Activated T-cell treated with anti-CD3 and anti-CD28 coated beads, Interleukin-2, amount 50 U/mL, for 48 hours (primary cell): ENCODE measurements around the gene CAPN2.

ENCODE experiments used
- DNase-seq, 2 experiments: peaks; one replicate each; pipeline ENCODE4 v3.0.0-alpha.2; 2020

Gene CAPN2

DNA sequence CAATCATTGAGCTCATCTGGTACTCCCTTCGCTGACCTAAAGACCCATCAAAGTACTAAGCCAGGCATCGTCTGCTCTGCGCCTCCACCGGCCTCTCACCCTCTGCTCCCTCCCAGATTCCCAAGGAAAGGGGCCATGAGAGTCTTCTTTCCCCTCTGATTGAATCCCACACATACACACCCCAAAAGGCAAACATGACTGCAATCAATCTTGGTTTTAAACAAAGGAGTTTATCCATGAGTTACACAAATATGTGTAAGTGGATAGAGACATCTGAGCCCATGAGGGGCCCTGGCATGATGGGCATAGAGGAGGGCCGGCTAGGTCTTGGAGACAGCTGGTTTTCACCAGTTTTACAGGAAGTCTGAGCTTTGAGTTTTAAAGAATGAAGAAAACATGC is 50.9 kb downstream of the CAPN2 start:
- DNase-seq, result no peak

DNA sequence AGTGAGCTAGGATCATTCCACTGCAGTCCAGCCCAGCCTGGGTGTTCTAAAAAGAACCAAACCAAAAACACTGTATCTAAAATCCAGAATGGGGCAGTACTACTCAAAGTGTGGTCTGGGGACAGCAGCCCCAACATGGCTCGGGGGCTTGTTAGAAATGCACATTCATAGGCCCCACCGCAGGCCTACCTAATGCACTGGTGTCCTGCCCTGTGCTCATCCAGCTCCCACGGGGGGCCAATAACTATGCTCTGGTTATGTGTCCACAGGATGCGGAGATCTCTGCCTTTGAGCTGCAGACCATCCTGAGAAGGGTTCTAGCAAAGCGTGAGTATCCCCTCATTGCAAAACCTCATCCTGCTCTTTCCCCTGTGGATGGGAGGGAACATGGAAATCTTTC is 51.5 kb downstream of the CAPN2 start:
- no peak for DNase-seq

DNA sequence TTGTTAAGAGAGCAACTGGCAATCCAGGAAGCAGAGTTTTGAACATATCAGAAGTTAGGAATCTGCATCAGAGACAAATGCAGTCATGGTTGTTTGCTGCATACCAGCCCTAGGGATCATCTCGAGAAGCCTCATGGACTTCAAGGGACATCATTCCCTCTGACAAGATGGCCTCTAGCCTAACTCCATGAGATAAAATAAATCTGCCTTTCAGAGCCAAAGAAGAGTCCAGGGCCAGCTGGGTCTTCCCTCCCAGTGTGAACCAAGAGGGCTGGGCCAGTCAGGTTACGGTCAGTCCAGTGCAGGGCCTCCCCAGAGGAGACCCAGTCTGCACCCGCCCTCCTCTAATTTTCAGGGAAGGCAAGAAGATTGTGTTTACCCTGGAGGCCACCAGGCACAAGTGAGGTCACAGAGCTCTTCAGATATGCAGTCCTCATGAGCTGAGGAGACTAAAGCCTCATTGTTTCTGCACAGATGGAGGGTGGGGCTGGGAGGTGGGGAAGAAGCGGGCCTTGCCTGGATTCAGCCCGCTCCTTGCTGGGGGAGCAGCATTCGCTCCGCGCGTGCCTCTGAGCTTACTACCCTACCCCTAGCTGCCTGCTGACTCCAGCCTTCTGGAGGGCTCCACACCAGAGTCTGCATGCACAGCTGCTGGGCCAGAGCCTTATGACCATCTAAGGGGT is 52.8 kb downstream of the CAPN2 start:
- DNase-seq, result no peak

DNA sequence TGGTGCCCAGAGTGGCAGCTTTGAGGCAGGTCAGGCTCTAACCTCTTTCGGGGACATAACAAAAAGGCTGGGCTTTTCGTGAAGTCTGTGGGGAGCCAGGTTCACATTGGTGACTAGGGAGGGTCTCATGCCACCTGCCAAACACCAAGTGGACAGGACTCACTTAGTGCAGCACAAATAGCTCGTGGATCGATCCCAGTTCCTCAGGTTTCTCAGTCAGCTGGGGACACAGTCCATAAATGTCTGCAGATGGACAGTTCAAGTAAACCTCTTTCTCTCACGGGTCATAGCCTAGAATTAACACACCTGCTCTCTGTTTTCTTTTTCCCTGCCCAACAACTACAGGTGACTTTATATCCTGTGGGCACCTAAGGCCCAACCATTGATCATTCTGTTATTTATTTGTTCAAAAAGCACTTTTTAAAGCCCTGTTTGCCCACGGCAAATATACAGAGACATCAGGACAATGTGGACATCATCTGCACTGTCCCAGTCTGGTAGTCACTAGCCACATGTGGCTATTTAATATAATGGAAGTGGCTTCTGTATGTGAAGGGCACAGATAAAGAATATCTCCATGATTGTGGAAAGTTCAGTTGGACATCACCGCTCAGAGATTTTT is 53.5 kb downstream of the CAPN2 start:
- DNase-seq, result no peak

DNA sequence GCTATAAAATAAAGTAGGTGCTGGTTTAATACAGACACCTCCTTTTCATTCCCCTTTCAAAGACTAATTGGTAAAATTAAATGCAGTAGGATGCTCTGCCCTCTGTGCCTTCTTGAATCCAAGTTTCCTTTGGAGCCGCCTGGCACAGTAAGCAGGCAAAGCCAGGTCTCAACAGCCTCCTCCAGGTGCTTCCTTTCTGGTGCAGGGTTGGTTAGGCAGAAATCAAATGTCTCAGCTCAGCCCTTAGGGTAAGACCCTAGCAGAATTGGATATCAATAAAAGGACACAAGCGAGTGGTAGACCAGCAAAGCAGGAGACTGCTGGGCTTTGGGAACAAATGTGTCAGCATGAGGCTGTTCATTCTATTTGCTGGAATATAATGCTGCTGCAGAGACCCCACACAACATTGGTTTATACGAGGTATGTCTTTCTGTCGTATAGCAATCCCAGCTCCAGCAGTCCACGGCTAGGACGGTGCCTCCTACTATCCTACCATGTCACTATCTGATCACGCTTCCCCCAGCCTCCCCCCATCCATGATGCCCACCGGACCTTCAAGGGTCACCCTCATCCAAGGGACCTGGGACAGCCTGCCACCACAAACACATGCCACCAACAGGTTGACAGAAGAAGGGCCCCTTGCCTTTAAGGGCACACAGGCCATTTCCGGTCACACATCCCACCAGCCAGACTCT is 58.4 kb downstream of the CAPN2 start:
- DNase-seq, result peak in 1 of 2 experiments; percentile 13

DNA sequence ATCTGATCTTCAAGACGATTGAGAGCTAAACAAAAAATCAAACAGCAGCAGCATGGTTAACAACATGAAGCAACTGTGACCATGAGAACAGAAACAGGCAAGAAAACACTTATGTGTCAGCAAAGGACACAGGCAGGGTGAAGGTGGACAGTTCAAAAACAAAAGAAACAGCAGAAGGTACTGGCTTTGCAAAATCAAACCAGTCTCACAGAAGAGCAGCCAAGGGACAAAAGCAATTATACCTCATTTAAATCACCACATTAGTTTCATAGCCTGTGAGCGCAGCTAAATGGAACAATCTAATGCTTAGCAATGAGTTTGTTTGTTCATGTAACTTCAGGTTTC is 59.1 kb downstream of the CAPN2 start:
- DNase-seq, result no peak

DNA sequence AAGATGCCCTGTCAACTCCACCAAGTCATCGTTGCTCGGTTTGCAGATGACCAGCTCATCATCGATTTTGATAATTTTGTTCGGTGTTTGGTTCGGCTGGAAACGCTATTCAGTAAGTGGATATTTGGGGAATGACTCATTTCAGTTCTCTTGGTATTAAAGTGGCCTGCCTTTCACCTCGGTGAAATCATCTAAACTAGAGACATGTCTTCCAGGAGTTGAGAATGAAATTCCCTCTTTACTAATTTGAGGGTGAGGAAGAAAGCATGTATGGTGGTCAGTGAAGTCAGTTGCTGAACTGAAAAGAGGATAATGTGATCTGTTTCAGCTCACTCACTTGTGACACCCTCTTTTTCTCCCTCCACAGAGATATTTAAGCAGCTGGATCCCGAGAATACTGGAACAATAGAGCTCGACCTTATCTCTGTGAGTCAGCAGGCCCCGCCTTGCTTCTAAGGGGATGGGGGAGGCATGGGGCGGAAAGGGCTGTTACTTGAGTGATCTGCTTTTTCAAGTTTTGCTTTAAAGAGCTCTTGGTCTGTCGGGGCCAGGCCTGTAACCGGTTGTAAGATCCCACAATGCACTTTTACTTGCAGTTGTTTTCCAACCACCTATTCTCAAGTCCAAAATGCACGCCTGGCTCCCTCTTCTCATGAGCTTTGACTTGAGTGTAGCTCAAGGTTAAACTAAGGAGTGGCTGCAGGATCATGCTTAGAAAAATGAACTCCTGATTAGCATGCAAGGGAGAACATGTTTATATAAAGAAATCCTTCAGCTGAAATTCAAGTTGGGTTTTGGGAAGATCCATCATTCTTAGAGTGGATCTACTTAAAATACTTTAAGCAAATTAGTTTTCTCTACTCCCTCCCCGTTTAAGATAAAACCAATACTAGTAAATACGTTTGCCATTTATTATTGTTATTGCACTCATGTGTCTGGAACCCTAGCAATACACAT is 59.8 kb downstream of the CAPN2 start:
- peak in 1 of 2 experiments; percentile 21 for DNase-seq

DNA sequence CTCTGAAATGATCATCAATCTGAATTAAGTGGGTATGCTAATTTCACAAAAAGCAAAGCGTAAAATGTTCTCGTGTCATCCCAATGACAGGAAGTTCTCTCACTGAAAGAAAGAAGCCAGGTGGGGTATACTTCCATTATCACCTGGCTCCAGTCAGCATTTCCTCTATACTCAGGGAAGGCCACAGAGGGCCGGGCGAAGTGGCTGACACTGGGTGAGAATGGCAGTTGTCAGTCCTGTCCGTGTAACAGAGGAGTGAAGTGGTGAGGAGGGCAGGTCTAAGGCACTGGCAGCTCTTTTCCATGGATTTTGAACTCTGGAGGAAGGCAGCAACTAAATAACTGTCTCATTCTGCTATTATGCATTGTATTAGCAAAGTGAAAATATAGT is 60.4 kb downstream of the CAPN2 start:
- DNase-seq, result no peak

DNA sequence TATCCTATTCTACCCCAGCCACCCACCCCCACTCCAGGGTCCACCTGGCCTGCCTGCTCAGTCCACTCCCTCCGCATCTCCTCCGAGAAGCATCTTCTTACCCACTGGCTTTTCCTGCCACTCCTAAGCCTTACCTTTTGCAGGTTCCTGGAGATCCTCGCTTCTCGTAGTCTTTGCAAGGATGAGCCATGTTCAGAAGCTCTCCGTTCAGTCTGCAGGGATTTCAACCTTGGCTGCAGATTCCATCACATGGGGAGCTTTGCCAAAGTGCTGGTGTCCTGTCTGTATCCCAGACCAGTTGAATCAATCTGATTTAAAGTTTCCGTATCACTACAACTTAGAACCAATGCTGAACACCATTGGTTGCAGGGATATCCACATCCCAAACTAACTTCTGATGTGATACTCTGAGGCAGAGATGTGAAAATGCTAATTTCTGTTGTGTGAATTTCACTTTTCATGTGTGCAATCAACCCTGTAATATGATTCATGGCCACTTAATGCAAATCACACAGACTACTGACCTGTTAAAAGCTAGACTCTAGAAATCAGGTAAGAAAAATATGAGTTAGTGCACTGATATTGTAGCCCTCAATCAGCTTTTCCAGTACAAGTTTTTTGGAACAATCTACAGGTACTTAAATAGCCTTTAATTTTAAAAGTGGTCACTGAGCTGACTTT is 61.9 kb downstream of the CAPN2 start:
- peak in 1 of 2 experiments; percentile 13 for DNase-seq

DNA sequence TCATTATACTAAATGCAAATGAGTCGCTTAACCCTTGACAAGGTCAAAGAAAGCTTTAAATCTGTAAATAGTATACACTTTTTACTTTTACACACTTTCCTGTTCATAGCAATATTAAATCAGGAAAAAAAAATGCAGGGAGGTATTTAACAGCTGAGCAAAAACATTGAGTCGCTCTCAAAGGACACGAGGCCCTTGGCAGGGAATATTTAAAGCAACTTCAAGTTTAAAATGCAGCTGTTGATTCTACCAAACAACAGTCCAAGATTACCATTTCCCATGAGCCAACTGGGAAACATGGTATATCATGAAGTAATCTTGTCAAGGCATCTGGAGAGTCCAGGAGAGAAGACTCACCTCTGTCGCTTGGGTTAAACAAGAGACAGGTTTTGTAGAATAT is 62.7 kb downstream of the CAPN2 start:
- no peak for DNase-seq

DNA sequence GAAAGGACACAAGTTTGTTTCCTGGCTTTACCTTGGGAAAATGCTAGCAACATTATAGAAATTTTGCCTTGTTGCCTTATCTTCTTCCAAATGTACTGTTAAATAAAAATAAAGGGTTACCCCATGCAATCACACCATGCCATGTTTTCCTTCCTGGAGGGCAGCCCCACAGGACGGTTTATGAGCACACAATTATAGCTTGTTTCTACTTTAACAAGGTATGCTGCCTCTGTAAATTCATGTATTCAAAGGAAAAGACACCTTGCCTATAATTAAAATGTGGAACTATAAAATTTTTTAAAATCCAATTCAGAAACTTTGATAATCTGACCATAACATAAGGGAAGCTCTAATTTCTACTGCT is 63.4 kb downstream of the CAPN2 start:
- DNase-seq, result no peak

DNA sequence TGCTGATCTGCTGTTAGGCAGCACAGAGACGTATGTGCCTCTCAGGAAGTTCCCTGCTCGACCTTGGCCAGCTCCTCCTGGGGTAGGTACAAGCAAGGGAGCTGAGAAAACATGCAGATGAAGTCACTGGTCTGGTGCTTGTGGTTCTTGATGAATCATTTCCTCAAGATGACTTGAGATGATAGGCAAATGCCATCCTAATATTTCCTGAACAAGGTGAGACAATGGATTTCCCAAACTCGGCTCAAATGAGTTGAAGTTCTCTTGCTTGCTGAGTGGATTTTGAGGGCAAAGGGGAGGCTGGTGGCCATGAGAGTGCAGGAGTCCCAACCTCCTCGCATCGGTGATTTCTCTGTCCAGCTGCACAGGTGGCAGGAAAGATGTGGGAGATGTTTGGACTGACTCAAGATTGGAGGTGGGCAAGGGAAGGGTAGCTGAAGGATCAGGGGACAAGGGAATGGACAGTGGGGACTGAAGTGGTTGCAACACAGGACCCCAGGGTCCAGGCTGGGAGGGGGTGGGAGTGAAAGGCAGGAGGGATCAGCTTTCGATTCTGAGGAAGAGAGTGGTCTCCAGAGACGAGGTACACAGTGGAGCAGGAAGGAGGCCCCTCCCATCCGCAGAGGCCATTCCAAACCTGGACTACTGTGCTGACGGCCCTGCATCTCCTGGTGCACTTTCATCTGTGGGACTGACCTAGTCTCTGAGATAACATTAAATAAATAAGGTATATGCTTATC is 63.9 kb downstream of the CAPN2 start:
- peak; percentile 44 to 52 for DNase-seq

DNA sequence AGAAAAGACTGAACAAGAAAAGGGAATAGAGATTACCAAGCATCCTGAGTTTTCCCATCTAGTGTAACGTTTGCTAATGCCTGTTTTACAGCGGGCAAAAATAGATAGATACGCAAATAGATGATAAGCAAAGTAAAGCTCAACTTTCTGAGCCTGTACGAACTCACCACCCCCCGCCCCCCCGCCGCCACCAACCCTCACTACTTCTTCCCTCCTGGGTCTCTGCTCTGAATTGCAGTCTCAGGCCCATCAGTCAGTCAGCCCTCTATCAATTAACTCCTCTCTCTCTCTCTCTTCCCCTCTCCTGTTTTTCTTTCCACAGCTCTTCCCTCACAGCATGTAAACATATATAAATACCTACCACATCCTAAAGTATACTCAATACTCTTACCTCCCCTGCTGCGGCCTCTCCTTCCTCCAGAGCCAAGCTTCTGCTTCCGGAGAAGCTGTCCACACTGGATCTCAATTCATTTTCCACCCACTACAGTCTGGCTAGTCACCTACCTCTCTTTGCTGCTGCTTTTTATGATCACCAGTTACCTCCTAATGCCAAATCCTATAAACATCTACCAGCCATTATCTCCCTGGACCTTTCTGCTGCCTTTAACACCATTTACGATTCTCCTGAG is 64.6 kb downstream of the CAPN2 start:
- no peak for DNase-seq

DNA sequence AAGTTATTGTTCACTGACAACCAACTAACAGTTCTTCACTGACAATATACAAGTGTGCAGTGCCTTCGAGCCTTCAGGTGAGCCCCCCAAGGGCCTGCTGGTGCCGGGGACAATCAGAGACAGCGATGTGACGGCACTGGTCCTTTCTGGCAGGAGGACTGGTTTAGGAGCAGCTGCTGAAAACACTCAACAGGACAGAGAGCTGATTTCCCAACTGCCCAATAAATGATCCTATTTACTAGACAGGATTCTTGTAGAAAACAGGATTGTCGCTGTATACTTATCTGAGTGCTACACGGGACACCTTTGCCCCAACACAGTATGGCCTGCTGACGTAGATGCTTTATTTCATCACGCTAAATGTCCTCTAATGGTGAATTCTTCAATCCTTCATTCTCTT is 68.0 kb downstream of the CAPN2 start:
- DNase-seq, result no peak

DNA sequence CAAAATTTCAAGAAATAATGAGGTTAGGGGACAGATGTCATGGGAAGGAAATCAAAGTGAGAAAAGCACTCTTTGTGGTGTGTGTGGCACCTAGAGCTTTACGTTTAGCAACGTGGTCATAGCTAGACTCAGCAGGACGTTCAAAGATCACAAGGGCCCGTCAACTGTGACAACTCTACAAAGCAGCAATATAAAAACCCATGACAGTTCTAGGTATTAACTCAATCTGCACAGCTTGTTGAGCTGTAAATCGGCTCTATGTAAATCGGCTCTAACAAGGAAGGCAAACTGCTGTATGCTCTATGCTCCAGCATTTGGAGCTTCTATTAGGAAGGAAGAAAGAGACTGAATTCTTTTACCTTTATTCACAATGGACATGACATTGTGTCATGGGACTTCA is 68.6 kb downstream of the CAPN2 start:
- DNase-seq, result no peak

DNA sequence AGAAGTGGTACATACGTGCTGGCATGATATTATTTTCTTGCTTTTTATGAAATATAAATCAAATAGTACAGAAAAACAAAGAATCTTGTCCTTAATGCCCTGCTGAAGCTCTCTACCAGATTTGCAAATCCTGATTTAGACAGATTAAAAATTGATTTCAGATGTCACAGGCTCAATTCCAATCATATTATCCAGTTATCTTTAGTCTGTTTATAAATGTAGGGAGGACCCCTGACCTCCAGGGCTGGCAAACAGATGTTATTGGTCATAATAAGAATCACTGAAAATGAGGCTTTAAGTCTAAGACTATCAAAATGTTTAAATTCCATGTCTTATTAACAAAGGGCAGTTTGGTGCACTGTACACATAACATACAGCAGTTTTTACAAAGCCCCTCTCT is 71.3 kb downstream of the CAPN2 start:
- DNase-seq, result no peak

DNA sequence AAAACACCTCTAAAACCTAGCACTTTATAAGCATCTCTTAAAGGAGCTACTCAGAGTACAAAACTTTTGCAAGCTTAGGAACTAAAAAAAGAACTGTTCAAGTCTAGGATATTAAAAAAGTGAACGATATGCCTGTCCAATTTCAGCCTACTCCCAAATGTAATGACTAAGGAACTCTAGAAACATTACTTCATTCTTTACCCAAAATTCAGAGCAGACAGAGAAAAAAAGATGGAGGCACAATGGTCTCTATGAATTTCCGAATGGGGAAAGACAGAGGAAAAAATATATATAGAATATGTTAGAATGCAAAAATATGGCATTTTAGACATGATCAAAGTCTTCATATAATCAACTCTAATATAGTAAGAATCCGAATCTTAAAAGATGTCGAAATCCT is 72.2 kb downstream of the CAPN2 start:
- DNase-seq, result no peak

DNA sequence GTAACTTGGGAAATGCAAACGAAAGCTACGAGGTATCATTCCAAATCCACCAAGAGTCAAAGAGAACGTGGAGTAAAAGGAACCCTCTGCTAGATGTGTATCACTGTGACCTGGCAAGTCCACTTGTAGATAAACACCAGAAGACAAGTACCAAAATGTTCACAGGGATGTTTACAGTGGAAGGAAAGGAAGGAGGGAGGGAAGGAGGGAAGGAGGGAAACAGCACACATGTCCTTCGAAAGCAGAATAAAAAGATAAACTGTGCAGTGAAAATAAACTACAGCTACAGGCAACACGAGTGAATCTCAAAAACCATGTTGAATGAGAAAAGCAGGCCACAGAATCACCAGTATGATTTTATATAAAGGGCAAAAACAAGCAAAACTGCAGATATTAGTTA is 73.5 kb downstream of the CAPN2 start:
- no peak for DNase-seq

DNA sequence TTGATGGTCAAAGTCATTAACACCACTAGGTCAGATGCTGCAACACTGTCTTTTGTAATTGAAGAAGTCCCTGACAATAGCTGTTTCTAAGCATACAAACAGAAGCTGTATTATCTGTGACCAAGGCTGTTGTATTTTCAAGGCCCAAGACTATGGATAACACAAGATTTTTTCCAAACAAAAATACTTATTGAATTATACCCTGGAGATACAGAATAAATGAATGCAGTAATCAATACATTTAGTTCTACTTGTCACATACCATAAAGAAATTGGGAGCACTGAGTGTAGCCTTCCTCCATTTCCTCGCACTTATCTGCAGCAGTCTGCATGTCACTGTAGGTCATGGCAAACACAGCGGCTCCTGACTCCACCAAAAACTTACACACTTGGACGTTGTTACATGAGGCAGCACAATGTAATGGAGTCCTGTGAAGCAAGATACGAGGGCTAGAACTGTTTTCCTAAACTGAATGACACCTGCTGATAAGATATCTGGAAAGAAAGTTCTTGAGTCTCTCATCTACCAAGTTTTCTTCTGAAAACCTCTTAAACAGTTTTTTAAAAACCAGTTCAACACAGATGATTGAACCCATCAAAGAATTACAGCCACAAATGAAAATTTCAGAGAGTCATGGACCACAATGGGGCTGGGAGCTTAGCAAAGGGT is 76.5 kb downstream of the CAPN2 start:
- no peak for DNase-seq

DNA sequence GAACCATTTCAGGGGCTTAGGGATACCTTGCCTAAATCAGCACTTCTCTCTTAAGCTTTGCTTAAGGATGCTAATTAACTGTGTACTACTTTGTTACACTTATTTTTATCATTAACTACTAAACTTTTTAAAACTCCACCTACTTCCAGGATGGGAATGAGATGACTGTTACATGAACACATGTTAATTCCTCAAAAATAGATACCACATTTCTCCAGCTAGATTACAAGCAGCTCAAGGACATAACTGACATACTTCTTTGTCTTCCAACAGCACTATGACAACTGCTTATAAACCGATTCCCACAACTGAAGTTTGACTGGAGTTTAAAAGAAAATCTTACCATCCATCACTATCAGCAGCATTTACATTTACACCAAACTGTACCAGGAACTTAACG is 79.7 kb downstream of the CAPN2 start:
- no peak for DNase-seq

DNA sequence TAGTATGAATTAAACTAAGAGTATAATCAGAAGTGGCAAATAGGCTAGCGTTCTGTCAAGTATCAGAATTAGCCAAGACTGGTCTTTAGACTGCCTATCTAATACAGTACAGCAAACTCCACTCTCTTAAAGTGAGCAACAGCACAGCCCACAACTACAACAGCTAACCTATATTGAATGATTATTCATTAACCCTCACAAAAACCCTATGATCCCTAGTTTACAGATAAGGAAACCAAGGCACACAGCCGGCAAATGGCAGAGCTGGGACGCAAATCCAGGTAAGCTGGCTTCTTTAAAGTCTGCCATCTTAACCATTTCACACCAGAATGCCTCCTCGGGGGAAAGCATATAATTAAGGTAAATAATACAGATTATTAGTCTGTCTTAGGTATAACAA is 81.4 kb downstream of the CAPN2 start:
- no peak for DNase-seq
